Sigmoid colon (tissue), 3 donors: ENCODE measurements around the gene VMA21.

Experiments
- CTCF ChIP-seq, 4 experiments: fragments of 450-650 bp in 3 of 4; fragments of 200-600 bp in 1 of 4; IDR thresholded peaks; one replicate each; pipeline ENCODE4 v1.5.1; 2016 to 2019; ENCODE audit warnings: antibody characterized with exemption in 4 of 4, mild to moderate bottlenecking in 3 of 4, moderate library complexity in 2 of 4
- POLR2A ChIP-seq, 2 donors: fragments of 450-650 bp; IDR thresholded peaks; one replicate each; pipeline ENCODE4 v1.6.1; 2016; ENCODE audit warnings: antibody characterized with exemption in 2 of 2, mild to moderate bottlenecking in 2 of 2, moderate library complexity in 2 of 2

- TF ChIP-seq POLR2A (IDR thresholded peaks at IDR 0.05) = no peak
- TF ChIP-seq CTCF (IDR thresholded peaks at IDR 0.05) = no peak
Measured at GRCh38 chrX:151398346-151398745, 1.3 kb downstream of the VMA21 start.
